Fibroblast of mammary gland (primary cell): Measurements from ENCODE around the gene OVOL1.

Experiments
- DNase-seq: peaks from one replicate; pipeline ENCODE4 v3.0.0-alpha.2; 2010; ENCODE audit warnings: low read depth
- H3K4me3 ChIP-seq: 2 replicates; pipeline ENCODE4 v1.5.1; 2011; ENCODE audit warnings: low read depth, mild to moderate bottlenecking, low read length, moderate library complexity; ENCODE audit not compliant: control insufficient read depth
- CTCF ChIP-seq: conservative IDR thresholded peaks from 2 replicates; pipeline ENCODE4 v1.5.1; 2011; ENCODE audit warnings: low read depth, low read length, inconsistent platforms; ENCODE audit not compliant: control insufficient read depth, insufficient read depth

Gene OVOL1

GRCh38 chr11:65791719-65792213, 4.9 kb downstream of the OVOL1 start:
- no peak overlapping the region for H3K4me3 ChIP-seq
- TF ChIP-seq CTCF = no peak
- DNase-seq = no peak

DNA sequence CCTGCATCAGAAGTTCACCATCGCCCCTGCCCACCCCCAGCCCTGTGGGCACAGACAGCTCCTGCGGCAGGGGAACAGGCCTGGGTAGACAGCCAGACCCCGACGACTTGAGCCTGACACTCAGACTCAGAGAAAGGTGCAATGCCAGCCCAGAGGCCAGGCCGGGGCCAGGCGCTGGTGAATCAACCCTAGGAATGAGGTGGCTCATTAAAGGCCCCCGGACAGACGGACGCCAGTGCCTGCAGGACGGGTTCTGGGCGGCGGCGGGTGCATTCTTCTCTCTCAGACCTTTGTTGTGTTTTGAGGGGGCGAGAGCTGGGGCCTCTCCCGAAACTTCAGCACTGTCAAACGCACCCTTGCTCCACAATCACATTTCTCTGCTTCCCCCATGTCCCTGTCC, 5.6 kb downstream of the OVOL1 start:
- H3K4me3 ChIP-seq = no peak overlapping the region
- no peak for TF ChIP-seq CTCF
- DNase-seq = no peak

- no peak for TF ChIP-seq CTCF
- DNase-seq = no peak
- H3K4me3 ChIP-seq = no peak overlapping the region
Measured at GRCh38 chr11:65793144-65793581, 6.3 kb downstream of the OVOL1 start.

DNA sequence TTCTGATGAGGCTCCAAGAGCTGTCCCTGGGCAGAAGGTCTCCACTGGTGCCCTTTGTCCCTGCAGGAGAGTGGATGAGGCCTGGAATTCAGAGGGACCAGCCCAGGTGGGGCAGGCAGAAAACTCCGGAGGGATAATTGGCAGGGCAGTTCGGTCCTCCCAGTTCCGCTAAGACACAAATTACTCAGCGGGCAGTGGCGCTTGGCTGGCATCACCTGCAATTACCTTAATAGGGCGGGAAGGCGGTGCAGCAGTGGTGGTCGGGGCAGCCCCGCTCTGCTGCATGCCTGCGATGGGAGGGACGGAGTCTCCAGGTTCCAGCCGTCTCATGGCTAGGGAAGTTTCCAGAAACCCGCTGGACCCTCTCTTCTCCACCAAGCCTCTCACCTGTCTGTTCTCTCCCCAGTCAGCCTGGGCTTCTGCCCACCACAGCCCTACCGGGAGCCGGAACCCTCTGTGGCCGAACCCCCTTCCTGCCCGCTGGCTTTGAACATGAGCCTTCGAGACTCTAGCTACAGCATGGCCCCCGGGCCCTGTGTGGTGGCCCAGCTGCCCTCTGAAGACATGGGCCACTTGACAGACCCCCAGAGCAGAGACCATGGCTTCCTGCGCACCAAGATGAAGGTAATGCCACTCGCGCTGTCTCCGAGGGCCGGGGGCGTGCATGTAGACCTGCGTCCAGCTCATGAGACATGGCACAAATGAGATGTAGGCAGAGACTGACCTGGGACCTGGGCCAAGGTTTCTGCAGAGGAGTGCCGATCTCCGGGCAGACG, 7.0 kb downstream of the OVOL1 start:
- DNase-seq = no peak
- TF ChIP-seq CTCF = no peak
- H3K4me3 ChIP-seq = no peak overlapping the region

DNA sequence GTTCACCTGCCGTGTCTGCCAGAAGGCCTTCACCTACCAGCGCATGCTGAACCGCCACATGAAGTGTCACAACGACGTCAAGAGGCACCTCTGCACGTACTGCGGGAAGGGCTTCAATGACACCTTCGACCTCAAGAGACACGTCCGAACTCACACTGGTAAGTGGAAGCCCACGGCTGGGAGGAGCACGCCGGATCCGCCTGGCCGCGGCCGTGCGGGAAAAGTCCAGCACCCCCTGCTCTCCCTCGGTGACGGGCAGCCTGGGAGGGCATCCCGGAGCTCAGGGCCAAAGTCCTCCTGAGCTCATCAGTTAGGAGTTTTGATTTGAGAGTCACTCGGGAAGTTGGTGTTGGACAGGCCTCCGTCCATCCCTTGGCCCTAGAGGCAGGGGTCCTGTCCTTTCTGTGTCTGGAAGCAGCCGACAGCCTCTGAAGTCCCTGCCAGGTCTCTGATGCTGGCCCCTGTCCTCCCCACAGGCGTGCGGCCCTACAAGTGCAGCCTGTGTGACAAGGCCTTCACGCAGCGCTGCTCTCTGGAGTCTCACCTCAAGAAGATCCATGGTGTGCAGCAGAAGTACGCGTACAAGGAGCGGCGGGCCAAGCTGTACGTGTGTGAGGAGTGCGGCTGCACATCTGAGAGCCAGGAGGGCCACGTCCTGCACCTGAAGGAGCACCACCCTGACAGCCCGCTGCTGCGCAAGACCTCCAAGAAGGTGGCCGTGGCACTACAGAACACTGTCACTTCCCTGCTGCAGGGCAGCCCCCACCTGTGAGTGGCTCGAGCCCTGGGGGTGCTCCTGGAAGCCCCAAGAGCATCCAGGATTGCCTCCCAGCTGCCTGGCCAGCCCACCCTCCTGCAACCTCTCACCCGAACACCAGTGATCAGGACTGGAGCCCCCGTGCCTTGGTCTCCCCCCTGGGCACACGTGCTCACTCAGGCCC, 8.0 kb downstream of the OVOL1 start:
- DNase-seq = no peak
- no peak overlapping the region for H3K4me3 ChIP-seq
- no peak for TF ChIP-seq CTCF

DNA sequence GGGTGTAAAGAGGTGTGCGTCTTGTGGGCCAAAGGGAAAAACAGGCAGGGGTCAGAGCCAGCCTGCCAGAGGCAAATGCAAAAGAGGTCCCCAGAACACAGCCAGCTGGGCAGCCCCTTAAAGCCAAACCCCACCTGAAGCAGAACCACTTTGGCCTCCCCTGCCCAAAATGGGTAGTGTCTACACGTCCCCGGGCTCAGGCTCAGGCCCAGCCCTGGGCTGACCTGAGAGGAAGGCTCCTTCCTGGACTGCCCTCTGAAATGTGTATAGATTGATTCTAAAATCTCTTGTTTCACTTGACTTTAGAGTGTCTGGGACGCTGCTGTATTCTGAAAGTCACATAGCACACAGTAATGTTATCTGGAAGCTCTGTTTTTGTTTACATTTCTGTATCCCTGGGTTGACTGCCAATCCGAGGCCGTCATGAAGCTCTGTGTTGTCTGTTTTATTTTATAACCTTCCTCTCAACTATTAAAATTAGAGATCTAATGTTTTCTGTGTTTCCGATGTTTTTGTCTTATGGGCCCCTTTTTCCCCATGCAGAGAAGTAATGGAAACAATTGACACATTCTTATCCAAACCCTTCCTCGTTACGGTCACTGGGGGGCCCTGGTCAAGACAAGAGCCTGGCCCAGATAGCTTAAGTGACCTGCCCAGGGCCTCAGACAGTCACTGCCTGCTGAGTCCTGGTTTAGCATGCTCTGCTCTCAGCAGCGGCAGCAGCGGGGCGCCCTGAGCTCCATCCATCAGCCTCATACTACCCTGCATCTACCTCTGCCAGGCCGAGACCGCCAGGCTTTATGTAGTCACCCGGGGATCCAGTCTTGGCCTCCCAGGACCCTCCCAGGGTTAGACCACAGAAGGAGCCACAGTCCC, 10.1 kb downstream of the OVOL1 start:
- TF ChIP-seq CTCF = no peak
- DNase-seq = no peak
- no peak overlapping the region for H3K4me3 ChIP-seq
